PFSK-1 (cell line): Measurements from ENCODE around the gene CDK5R2.

Source experiments
- POLR2AphosphoS5 ChIP-seq: IDR thresholded peaks from 2 replicates; pipeline ENCODE4 v1.6.1; 2012; ENCODE audit warnings: low read depth, mild to moderate bottlenecking, control low read depth, low read length, moderate library complexity
- REST ChIP-seq, 2 experiments: IDR thresholded peaks; 2 replicates each; pipeline versions ENCODE4 v1.6.1 to v1.8.0; 2011 to 2012; ENCODE audit warnings: low read depth in 2 of 2, low read length in 2 of 2, control low read depth in 1 of 2, inconsistent platforms in 1 of 2, mild to moderate bottlenecking in 1 of 2, moderate library complexity in 1 of 2; ENCODE audit not compliant: insufficient read depth in 1 of 2
- SIN3A ChIP-seq: IDR thresholded peaks from 2 replicates; pipeline ENCODE4 v1.6.1; 2012; ENCODE audit warnings: mild to moderate bottlenecking, low read length, moderate library complexity, borderline replicate concordance; ENCODE audit not compliant: insufficient read depth
- TAF1 ChIP-seq: IDR thresholded peaks from 2 replicates; pipeline ENCODE4 v1.6.1; 2012; ENCODE audit warnings: low read length, control low read depth, borderline replicate concordance; ENCODE audit not compliant: insufficient read depth

DNA sequence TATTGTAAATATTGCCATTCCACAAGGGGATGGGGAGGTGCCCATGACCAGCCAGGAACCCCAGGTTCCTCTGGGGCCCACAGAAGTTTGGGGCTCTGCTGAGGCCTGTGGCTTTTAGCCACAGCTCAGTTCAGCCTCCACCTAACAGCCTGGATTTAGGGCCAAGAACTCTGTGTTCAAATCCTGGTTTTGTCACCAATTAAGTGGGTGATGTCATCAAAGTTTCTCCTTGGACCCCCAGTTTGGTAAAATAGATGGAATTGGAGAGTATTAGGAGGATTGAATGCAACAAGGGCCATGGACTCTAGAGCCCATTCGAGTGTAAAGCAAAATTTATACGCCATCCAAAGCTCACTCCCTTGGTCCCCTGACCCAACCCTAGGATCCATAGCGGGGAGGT, 28.7 kb downstream of the CDK5R2 start:
- no peak for TF ChIP-seq TAF1
- no peak for TF ChIP-seq SIN3A
- no peak for TF ChIP-seq REST (IDR thresholded peaks at IDR 0.05; ENCODE audit: insufficient read depth in 1 of 2, low read depth in 2 of 2, low read length in 2 of 2)
- TF ChIP-seq POLR2AphosphoS5, result no peak
